Measurements from ENCODE around the gene RPL3. TPM values are rescaled to one million over a fixed set of nuclear protein-coding genes. Genes with fewer than 3 reads are reported as not detected.

Gene RPL3
- total and polyA plus RNA-seq, 2 experiments from 2014 or later: 1,044 to 2,461 TPM

DNA sequence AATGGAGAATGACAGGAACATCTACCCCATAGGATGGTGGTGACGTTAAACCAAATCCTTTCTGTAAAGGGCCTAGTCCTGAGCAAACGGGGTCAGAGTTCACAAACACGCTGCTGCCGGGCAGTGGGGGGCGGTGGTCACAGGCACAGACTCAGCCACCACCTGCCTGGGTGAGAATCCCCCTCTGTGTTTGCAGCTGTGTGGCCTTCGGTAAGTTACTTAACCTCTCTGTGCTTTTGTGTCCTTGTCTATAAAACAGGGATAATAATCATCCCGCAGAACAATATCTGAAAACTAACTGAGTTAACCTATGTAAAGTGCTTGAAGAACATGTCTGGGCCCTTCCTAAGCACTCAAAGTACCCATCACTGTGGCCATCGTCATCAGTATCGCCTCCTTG lies 48.6 kb downstream of the RPL3 start:
- H3K36me3 ChIP-seq (replicated peaks; ENCODE audit: insufficient read depth, low read depth): no peaks in the 10 kb centered on the region
- no peak overlapping the region for H3K4me2 ChIP-seq
- no peak overlapping the region for H3K4me3 ChIP-seq
- no peak for DNase-seq (ENCODE audit: low spot score)
- no peaks in the 10 kb centered on the region for H3K27me3 ChIP-seq
- no peaks in the 10 kb centered on the region for H3K9me3 ChIP-seq (ENCODE audit: low read depth)
- H3K79me2 ChIP-seq: no peaks in the 10 kb centered on the region
- H3K9me2 ChIP-seq (replicated peaks; ENCODE audit: insufficient read depth): no peaks in the 10 kb centered on the region
- no peak overlapping the region for H2AFZ ChIP-seq
- WGBS (ENCODE audit: low lambda C conversion rate, missing lambda C conversion rate): 95% methylated on average over 9 of the region's 9 CpGs
- no peak for TF ChIP-seq CTCF (IDR thresholded peaks at IDR 0.05; ENCODE audit: poor library complexity)
- no peak for TF ChIP-seq EZH2phosphoT487 (IDR thresholded peaks at IDR 0.05; ENCODE audit: low read depth, severe bottlenecking, unreplicated experiment)
- TF ChIP-seq EZH2 (IDR thresholded peaks at IDR 0.05; ENCODE audit: borderline replicate concordance): no peak
- no peaks in the 10 kb centered on the region for H4K20me1 ChIP-seq (ENCODE audit: insufficient read depth, poor library complexity, severe bottlenecking)
- no peaks in the 10 kb centered on the region for H3K4me1 ChIP-seq (ENCODE audit: insufficient read depth)
- H3K27ac ChIP-seq: no peak overlapping the region

DNA sequence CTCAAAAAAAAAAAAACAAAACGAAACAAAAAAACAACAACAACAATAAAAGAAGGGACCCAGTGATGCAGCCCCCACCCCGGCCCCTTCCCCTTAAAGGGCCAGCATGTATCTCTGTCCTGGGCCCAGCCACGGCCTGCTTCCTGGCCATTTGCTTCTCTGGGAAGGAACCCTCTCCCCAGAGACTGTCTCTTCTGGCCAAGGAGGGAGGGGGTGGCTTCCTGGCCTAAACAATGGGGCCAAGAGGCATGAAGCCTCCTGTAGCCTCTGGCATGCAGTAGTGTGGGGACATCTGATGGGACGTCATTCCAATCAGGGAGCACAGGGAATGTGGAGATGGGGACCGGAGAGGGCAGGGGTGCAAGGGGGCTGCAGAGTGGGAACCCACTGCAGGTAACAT lies 49.1 kb downstream of the RPL3 start:
- 92% methylated on average over 5 of the region's 5 CpGs for WGBS (ENCODE audit: low lambda C conversion rate, missing lambda C conversion rate)
- Histone ChIP-seq H3K9me2 (replicated peaks; ENCODE audit: insufficient read depth) (no peaks in the 10 kb centered on the region), H3K27me3 (no peaks in the 10 kb centered on the region), H2AFZ (no peak overlapping the region), H3K36me3 (replicated peaks; ENCODE audit: insufficient read depth, low read depth) (no peaks in the 10 kb centered on the region), H3K4me2 (no peak overlapping the region), H3K79me2 (no peaks in the 10 kb centered on the region), H3K4me1 (ENCODE audit: insufficient read depth) (no peaks in the 10 kb centered on the region), H4K20me1 (ENCODE audit: insufficient read depth, poor library complexity, severe bottlenecking) (no peaks in the 10 kb centered on the region), H3K4me3 (no peak overlapping the region), H3K9me3 (ENCODE audit: low read depth) (no peaks in the 10 kb centered on the region), H3K27ac (no peak overlapping the region)
- TF ChIP-seq CTCF (IDR thresholded peaks at IDR 0.05; ENCODE audit: poor library complexity) (no peak), EZH2 (IDR thresholded peaks at IDR 0.05; ENCODE audit: borderline replicate concordance) (no peak), EZH2phosphoT487 (IDR thresholded peaks at IDR 0.05; ENCODE audit: low read depth, severe bottlenecking, unreplicated experiment) (no peak)
- DNase-seq (ENCODE audit: low spot score): no peak

DNA sequence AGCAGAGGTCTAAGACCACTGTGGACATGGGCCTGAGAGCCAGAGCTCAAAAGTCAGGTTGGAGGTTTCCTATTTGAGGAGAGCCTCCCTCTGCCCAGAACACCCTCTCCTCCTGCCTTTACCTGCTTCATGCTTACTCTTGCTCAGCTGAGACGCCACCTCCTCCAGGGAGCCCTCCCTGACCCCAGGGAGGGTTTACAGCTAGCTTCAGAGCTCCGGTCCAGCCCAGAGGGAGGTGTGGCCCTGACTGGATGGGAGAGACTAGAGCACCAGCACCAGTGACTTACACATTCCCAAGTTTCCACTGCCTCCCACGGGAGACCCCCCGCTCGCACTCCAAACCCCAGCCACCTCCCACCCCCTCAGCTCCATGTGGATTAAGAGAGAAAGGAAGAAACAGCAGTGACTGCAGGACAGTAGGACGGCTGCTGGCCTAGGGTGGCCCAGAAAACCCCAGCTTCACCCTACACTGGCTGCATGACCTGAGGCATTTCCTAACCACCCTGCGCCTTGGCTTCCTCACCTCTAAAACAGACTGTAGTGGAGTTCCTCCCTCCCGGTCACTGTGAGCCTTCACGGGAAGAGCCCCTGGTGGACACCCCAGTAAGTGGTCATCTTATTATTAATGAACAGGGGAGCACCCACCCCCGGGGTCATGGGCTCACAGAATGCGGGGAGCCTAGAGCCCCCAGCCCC lies 50.2 kb downstream of the RPL3 start:
- WGBS (ENCODE audit: low lambda C conversion rate, missing lambda C conversion rate): 82% methylated on average over 10 of the region's 11 CpGs
- Histone ChIP-seq H3K4me1 (ENCODE audit: insufficient read depth) (no peaks in the 10 kb centered on the region), H3K9me3 (ENCODE audit: low read depth) (no peaks in the 10 kb centered on the region), H3K36me3 (replicated peaks; ENCODE audit: insufficient read depth, low read depth) (no peaks in the 10 kb centered on the region), H3K79me2 (no peaks in the 10 kb centered on the region), H3K4me3 (no peak overlapping the region), H3K9me2 (replicated peaks; ENCODE audit: insufficient read depth) (no peaks in the 10 kb centered on the region), H2AFZ (no peak overlapping the region), H4K20me1 (ENCODE audit: insufficient read depth, poor library complexity, severe bottlenecking) (no peaks in the 10 kb centered on the region), H3K27me3 (no peaks in the 10 kb centered on the region), H3K27ac (no peak overlapping the region), H3K4me2 (no peak overlapping the region)
- DNase-seq (ENCODE audit: low spot score): no peak
- TF ChIP-seq CTCF (IDR thresholded peaks at IDR 0.05; ENCODE audit: poor library complexity): no peak
- TF ChIP-seq EZH2phosphoT487 (IDR thresholded peaks at IDR 0.05; ENCODE audit: low read depth, severe bottlenecking, unreplicated experiment): no peak
- TF ChIP-seq EZH2 (IDR thresholded peaks at IDR 0.05; ENCODE audit: borderline replicate concordance): no peak
